Osteocyte (in vitro differentiated cells): ENCODE results near the gene NLRP14. TPM values are rescaled to one million over a fixed set of nuclear protein-coding genes. Genes with fewer than 3 reads are reported as not detected.
A peak's percentile ranks its signal among the peaks of the same experiment; 100 is the strongest.

Source experiments
- DNase-seq: peaks from one replicate; pipeline ENCODE4 v3.0.0; 2021; ENCODE audit warnings: mixed read lengths; ENCODE audit not compliant: unreplicated experiment; ENCODE audit errors: extremely low spot score
- H3K27ac Mint-ChIP-seq: one replicate; pipeline ENCODE4 v1.8.0; 2021; ENCODE audit warnings: mild to moderate bottlenecking, mixed read lengths; ENCODE audit not compliant: unreplicated experiment
- H3K27me3 Mint-ChIP-seq: one replicate; pipeline ENCODE4 v1.8.0; 2021; ENCODE audit warnings: mixed read lengths; ENCODE audit not compliant: unreplicated experiment
- H3K36me3 Mint-ChIP-seq: one replicate; pipeline ENCODE4 v1.8.0; 2021; ENCODE audit warnings: mixed read lengths; ENCODE audit not compliant: unreplicated experiment
- H3K4me1 Mint-ChIP-seq: one replicate; pipeline ENCODE4 v1.8.0; 2021; ENCODE audit warnings: mixed read lengths; ENCODE audit not compliant: unreplicated experiment
- H3K4me3 Mint-ChIP-seq: one replicate; pipeline ENCODE4 v1.8.0; 2021; ENCODE audit warnings: mild to moderate bottlenecking, moderate library complexity, mixed read lengths; ENCODE audit not compliant: unreplicated experiment
- H3K9me3 Mint-ChIP-seq: one replicate; pipeline ENCODE4 v1.8.0; 2021; ENCODE audit warnings: mixed read lengths; ENCODE audit not compliant: unreplicated experiment
- long read RNA-seq: library from polyadenylated mRNA; unstranded; transcript quantifications from one replicate; pipeline ENCODE4 v2.0.0, GENCODE V29; 2021
- total RNA-seq: library from RNA; stranded (reverse); gene quantifications from 2 replicates; pipeline ENCODE4 v1.2.1, GENCODE V29; 2021
- TF ChIP-seq, protein P1 (sequence below): fragments of 200-600 bp; sonication (generic); IDR thresholded peaks from 2 replicates; pipeline ENCODE4 v1.5.0; 2021; ENCODE audit warnings: antibody characterized with exemption, mild to moderate bottlenecking, moderate library complexity

NLRP14 gene
- total RNA-seq = not detected in 2 replicates
- long read RNA-seq = 0 reads

- Mint-ChIP-seq H3K36me3 (no peaks in the 10 kb centered on the region), H3K4me1 (peaks cover 13% of the 10 kb centered on the region), H3K27ac (peak within 1 kb of the TSS; percentile 95), H3K27me3 (peaks cover 19% of the 10 kb centered on the region), H3K9me3 (no peaks in the 10 kb centered on the region), H3K4me3 (peak within 1 kb of the TSS; percentile 99)
- TF ChIP-seq, protein P1, sequence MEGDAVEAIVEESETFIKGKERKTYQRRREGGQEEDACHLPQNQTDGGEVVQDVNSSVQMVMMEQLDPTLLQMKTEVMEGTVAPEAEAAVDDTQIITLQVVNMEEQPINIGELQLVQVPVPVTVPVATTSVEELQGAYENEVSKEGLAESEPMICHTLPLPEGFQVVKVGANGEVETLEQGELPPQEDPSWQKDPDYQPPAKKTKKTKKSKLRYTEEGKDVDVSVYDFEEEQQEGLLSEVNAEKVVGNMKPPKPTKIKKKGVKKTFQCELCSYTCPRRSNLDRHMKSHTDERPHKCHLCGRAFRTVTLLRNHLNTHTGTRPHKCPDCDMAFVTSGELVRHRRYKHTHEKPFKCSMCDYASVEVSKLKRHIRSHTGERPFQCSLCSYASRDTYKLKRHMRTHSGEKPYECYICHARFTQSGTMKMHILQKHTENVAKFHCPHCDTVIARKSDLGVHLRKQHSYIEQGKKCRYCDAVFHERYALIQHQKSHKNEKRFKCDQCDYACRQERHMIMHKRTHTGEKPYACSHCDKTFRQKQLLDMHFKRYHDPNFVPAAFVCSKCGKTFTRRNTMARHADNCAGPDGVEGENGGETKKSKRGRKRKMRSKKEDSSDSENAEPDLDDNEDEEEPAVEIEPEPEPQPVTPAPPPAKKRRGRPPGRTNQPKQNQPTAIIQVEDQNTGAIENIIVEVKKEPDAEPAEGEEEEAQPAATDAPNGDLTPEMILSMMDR = no peak
- peak; percentile 93 for DNase-seq
Measured at GRCh38 chr11:7020183-7020917, at the start of gene NLRP14, which contains the start of gene ZNF214. Gene NLRP14 (plus strand): TSS chr11:7020479. CDS start chr11:7038587, 18,108 bp downstream. Gene ZNF214 (minus strand): TSS chr11:7020346. CDS start chr11:7002835, 17,511 bp downstream.

GRCh38 chr11:6979365-6979764, 40.9 kb upstream of the NLRP14 start:
- Mint-ChIP-seq H3K27me3 (no peaks in the 10 kb centered on the region), H3K4me3 (no peak overlapping the region), H3K4me1 (no peaks in the 10 kb centered on the region), H3K27ac (no peak overlapping the region), H3K9me3 (no peaks in the 10 kb centered on the region), H3K36me3 (no peaks in the 10 kb centered on the region)
- DNase-seq = no peak
- TF ChIP-seq, protein P1 = no peak

DNA sequence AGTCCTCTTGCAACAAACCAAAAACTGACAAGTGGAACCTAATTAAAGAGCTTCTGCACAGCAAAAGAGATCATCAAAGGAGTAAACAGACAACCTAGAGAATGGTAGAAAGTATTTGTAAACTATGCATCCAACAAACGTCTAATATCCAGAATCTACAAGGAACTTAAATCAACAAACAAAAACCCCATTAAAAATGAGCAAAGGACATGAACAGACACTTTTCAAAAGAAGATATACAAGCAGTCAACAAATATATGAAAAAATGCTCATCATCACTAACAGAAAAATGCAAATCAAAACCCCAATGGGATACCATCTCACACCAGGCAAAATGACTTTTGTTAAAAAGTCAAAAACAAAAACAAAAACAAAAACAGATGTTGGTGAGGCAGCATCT, 33.8 kb upstream of the NLRP14 start:
- no peak for DNase-seq
- Mint-ChIP-seq H3K4me1 (no peaks in the 10 kb centered on the region), H3K27ac (no peak overlapping the region), H3K4me3 (no peak overlapping the region), H3K9me3 (peaks cover 4% of the 10 kb centered on the region), H3K27me3 (peaks cover 6% of the 10 kb centered on the region), H3K36me3 (no peaks in the 10 kb centered on the region)
- TF ChIP-seq, protein P1 = no peak

GRCh38 chr11:6988506-6988905, 31.8 kb upstream of the NLRP14 start:
- TF ChIP-seq, protein P1 = no peak
- Mint-ChIP-seq H3K36me3 (no peaks in the 10 kb centered on the region), H3K9me3 (peaks cover 4% of the 10 kb centered on the region), H3K27me3 (peaks cover 6% of the 10 kb centered on the region), H3K4me3 (no peak overlapping the region), H3K4me1 (peaks cover 17% of the 10 kb centered on the region), H3K27ac (no peak overlapping the region)
- DNase-seq = no peak

GRCh38 chr11:6991227-6991626, 29.1 kb upstream of the NLRP14 start:
- TF ChIP-seq, protein P1 = no peak
- H3K27ac Mint-ChIP-seq = no peak overlapping the region
- H3K9me3 Mint-ChIP-seq = peaks cover 3% of the 10 kb centered on the region
- no peaks in the 10 kb centered on the region for H3K36me3 Mint-ChIP-seq
- peaks cover 5% of the 10 kb centered on the region for H3K27me3 Mint-ChIP-seq
- H3K4me1 Mint-ChIP-seq = peaks cover 18% of the 10 kb centered on the region
- DNase-seq = no peak
- H3K4me3 Mint-ChIP-seq = no peak overlapping the region
